HUES64 (cell line): ENCODE data around the gene C4B.
"Not testable (repeated sequence)": the region's sequence is repeated elsewhere in the genome, so short reads cannot be mapped to it uniquely, and the experiment has no call there.

ENCODE experiments used
- H3K27ac ChIP-seq: 2 replicates; pipeline ENCODE4 v1.7.0; 2013; ENCODE audit warnings: low read depth, low read length, inconsistent platforms
- H3K27me3 ChIP-seq: 2 replicates; pipeline ENCODE4 v1.6.1; 2013; ENCODE audit warnings: mild to moderate bottlenecking, low read length; ENCODE audit not compliant: insufficient read depth
- H3K36me3 ChIP-seq: 2 replicates; pipeline ENCODE4 v1.6.1; 2013; ENCODE audit warnings: mild to moderate bottlenecking, low read length; ENCODE audit not compliant: insufficient read depth
- H3K4me1 ChIP-seq: 2 replicates; pipeline ENCODE4 v1.6.1; 2013; ENCODE audit warnings: mild to moderate bottlenecking, low read length, moderate library complexity; ENCODE audit not compliant: insufficient read depth
- H3K4me3 ChIP-seq: 2 replicates; pipeline ENCODE4 v1.5.1; 2013; ENCODE audit warnings: mild to moderate bottlenecking, low read length, moderate library complexity
- H3K9ac ChIP-seq: 2 replicates; pipeline ENCODE4 v1.6.1; 2013; ENCODE audit warnings: mild to moderate bottlenecking, low read depth, low read length
- H3K9me3 ChIP-seq: 2 replicates; pipeline ENCODE4 v1.6.1; 2013; ENCODE audit warnings: low read depth, low read length; ENCODE audit not compliant: insufficient read depth
- WGBS: fragments of 150-250, 120-280 bp; methylation state at CpG from one replicate; pipeline ENCODE4 v1.1.7; 2013; ENCODE audit warnings: missing lambda C conversion rate; 5-methylcytosine and 5-hydroxymethylcytosine counted together

C4B gene

DNA sequence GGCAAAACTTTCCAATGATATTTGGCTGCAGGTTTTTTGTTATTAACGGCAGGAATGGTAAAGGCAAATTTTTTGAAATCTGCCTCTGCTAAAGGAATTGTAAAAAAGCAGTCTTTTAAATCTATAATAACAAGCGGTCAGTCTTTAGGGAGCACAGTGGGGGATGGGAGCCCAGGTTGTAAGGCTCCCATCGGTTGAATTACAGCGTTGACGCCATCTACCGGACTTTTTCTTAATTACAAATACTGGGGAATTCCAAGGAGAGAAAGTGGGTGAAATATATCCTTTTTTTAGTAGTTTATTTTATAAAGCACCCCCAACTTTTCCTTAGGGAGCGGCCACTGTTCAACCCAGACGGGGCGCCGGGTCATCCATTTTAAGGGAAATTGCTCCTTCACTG lies 25.2 kb upstream of the C4B start:
- H3K36me3 ChIP-seq, H3K9ac ChIP-seq, H3K4me3 ChIP-seq, H3K27me3 ChIP-seq, H3K27ac ChIP-seq, H3K4me1 ChIP-seq, H3K9me3 ChIP-seq: not testable (repeated sequence)
- no CpG with 5 or more reads among the region's 10 CpGs for WGBS

DNA sequence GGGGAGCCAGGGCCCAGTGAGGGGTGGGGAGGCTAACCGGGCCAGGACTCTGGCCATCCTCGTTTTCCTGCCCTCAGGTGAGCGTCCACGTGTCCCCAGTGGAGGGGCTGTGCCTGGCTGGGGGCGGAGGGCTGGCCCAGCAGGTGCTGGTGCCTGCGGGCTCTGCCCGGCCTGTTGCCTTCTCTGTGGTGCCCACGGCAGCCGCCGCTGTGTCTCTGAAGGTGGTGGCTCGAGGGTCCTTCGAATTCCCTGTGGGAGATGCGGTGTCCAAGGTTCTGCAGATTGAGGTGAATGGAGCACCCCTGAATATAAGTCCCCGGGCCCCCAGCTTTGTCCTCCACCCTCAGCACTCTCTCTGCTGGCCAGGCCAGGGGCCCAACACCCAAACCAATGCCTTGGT lies 20.2 kb upstream of the C4B start:
- not testable (repeated sequence) for H3K4me3 ChIP-seq, H3K36me3 ChIP-seq, H3K9me3 ChIP-seq, H3K9ac ChIP-seq, H3K27me3 ChIP-seq, H3K4me1 ChIP-seq, H3K27ac ChIP-seq
- 89% methylated on average over 6 of the region's 14 CpGs for WGBS

DNA sequence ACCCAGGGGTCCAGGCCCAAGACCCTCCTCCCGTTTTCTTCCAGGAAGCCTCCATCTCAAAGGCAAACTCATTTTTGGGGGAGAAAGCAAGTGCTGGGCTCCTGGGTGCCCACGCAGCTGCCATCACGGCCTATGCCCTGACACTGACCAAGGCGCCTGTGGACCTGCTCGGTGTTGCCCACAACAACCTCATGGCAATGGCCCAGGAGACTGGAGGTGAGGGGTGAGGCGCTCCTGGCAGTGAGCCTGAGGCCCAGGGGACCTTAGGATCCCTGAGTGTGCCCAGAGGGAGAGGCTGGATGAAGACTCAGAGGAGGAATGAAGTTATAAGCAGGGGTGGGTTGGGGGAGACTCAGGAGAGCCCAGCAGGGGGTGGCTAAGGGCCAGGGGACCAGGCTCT lies 18.2 kb upstream of the C4B start:
- not testable (repeated sequence) for H3K27ac ChIP-seq, H3K4me3 ChIP-seq, H3K4me1 ChIP-seq, H3K27me3 ChIP-seq, H3K36me3 ChIP-seq, H3K9me3 ChIP-seq, H3K9ac ChIP-seq
- 97% methylated on average over 5 of the region's 6 CpGs for WGBS

DNA sequence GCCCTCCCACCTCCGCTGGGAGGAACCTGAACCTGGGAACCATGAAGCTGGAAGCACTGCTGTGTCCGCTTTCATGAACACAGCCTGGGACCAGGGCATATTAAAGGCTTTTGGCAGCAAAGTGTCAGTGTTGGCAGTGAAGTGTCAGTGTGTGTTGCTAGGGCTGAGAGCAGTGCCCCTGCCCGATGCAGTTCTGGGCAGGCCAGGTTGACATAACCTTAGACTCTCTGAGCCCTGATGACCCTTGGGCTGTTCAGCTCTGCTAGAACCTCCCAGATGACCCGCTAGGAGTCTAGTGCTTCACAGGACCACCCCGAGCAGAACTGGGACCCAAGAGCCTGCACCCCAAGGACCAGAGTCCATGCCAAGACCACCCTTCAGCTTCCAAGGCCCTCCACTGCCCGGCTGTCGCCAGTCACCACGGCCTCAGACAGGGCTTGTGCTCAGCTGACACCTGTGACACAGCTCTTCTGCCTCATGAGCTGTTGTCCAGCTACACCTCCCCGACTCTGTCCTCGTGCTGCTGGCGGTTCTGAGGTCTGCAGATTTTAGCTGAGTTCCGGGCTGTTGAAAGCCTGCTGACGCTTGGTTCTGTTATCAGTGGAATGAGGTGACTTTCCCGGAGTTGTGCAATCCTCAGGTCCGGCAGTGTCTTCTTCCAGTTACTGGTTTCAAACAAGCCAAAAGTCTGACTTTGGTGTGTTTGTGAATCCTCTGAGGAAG lies 11.9 kb upstream of the C4B start:
- not testable (repeated sequence) for H3K4me1 ChIP-seq, H3K27me3 ChIP-seq, H3K36me3 ChIP-seq, H3K27ac ChIP-seq, H3K4me3 ChIP-seq, H3K9me3 ChIP-seq, H3K9ac ChIP-seq
- no CpG with 5 or more reads among the region's 15 CpGs for WGBS

DNA sequence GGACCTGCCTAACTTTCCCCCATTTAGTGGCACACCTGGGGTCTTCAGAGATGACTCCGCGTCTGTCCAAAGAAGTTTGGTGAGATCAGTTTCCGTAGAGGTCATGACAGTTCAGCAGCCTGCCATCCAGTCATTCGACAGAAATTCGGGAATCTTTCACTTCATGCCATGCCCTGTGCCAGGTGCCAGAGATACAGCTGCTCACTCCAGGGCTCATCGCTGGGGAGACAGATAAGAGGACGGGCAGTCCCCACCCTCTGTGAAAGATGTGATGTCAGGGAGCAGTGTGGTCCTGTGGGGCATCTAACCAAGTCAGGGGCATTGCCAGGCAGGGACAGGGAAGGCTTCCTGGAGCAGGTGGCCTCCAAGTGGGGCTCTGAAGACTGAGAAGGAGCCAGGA lies 11.3 kb upstream of the C4B start:
- no CpG with 5 or more reads among the region's 7 CpGs for WGBS
- not testable (repeated sequence) for H3K9ac ChIP-seq, H3K27ac ChIP-seq

DNA sequence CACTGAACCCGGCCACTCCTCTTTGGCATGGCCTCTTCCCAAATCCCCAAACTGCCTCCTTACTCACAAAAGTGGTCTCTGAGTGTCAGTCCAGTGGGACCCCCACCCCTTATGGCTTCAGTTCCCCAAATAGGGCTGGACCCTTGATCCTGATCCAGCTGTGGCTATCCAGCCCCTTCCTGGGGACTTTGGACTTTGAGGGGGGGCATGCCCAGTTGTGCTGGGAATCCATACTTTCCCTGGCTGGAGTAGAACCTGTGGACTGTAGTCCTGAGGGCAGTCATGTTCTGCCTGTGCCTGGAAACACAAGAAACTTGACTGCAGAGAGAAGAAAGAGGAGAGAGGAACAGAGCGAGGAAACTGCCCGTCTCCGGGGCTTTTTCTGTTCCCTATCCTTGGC lies 10.2 kb upstream of the C4B start:
- H3K27ac ChIP-seq, H3K27me3 ChIP-seq: not testable (repeated sequence)
- WGBS, result 93% methylated on average over 4 of the region's 4 CpGs

More for the DNA sequence above, 11.3 kb upstream of the C4B start:
- not testable (repeated sequence) for H3K4me3 ChIP-seq, H3K36me3 ChIP-seq, H3K27me3 ChIP-seq, H3K9me3 ChIP-seq, H3K4me1 ChIP-seq

DNA sequence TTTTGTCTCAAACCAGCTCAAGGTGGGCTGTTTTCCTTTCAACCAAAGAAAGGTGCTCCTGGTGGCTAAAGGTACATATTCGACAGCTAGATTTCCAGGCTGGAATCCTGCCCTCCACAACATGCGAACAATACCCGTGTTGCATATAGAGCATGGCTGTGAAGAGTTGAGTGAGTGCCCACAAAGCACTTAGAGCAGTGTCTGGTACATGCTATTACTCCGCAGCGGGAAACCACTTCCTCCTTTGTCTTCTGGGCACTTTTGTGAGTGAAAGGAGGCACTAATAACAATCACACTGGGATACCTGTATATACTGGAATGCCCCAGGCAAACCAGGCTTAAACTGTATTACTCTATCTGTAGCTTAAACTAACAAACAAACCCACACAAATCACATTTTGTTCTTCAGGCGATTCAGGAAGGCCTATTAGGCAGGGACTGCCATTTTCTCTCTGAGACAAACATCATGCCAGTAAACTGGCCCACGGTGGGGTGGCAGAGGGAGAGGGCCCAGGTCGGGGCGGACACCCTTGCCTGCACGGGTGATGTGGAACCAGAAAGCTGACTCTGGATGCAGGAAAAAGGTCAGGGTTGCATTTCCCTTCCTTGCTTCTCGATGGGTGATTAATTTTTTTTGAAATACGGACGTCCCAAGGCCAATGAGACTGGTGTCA lies 9.6 kb upstream of the C4B start:
- WGBS, result 89% methylated on average over 8 of the region's 13 CpGs
- H3K27ac ChIP-seq, H3K4me1 ChIP-seq, H3K36me3 ChIP-seq, H3K4me3 ChIP-seq, H3K9ac ChIP-seq, H3K27me3 ChIP-seq, H3K9me3 ChIP-seq: not testable (repeated sequence)

More for the DNA sequence above, 10.2 kb upstream of the C4B start:
- not testable (repeated sequence) for H3K4me1 ChIP-seq, H3K36me3 ChIP-seq, H3K9me3 ChIP-seq, H3K4me3 ChIP-seq, H3K9ac ChIP-seq

DNA sequence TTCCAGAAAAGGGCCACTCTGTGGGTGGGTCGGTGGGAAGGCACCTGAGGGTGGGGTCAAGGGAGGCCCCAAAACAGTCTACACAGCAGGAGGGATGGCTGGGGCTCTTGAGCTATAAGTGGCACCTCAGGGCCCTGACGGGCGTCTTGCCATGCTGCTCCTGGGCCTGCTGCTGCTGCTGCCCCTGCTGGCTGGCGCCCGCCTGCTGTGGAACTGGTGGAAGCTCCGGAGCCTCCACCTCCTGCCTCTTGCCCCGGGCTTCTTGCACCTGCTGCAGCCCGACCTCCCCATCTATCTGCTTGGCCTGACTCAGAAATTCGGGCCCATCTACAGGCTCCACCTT lies 9.1 kb upstream of the C4B start:
- H3K36me3 ChIP-seq, H3K4me3 ChIP-seq, H3K27ac ChIP-seq, H3K9ac ChIP-seq, H3K9me3 ChIP-seq, H3K4me1 ChIP-seq, H3K27me3 ChIP-seq: not testable (repeated sequence)
- 90% methylated on average over 6 of the region's 9 CpGs for whole genome bisulfite sequencing

DNA sequence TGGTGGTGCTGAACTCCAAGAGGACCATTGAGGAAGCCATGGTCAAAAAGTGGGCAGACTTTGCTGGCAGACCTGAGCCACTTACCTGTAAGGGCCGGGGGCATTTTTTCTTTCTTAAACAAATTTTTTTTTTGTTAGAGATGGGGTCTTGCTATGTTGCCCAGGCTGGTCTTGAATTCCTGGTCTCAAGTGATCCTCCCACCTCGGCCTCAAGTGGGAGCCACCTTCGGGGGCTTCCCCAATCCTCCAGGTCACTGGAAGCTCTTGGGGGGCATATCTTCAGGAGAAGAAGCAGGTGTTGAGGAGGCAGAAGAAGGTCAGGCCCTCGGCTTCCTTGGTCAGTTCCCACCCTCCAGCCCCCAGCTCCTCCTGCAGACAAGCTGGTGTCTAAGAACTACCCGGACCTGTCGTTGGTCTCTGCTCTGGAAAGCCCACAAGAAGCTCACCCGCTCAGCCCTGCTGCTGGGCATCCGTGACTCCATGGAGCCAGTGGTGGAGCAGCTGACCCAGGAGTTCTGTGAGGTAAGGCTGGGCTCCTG lies 8.5 kb upstream of the C4B start:
- H3K9me3 ChIP-seq, H3K27me3 ChIP-seq, H3K9ac ChIP-seq, H3K36me3 ChIP-seq, H3K4me1 ChIP-seq, H3K27ac ChIP-seq, H3K4me3 ChIP-seq: not testable (repeated sequence)
- 93% methylated on average over 6 of the region's 8 CpGs for WGBS

DNA sequence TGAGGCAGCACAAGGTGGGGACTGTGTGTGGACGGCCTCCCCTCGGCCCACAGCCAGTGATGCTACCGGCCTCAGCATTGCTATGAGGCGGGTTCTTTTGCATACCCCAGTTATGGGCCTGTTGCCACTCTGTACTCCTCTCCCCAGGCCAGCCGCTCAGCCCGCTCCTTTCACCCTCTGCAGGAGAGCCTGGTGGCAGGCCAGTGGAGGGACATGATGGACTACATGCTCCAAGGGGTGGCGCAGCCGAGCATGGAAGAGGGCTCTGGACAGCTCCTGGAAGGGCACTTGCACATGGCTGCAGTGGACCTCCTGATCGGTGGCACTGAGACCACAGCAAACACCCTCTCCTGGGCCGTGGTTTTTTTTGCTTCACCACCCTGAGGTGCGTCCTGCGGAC lies 7.5 kb upstream of the C4B start:
- H3K36me3 ChIP-seq, H3K4me1 ChIP-seq, H3K4me3 ChIP-seq, H3K9me3 ChIP-seq, H3K9ac ChIP-seq, H3K27me3 ChIP-seq, H3K27ac ChIP-seq: not testable (repeated sequence)
- 88% methylated on average over 11 of the region's 12 CpGs for whole genome bisulfite sequencing

DNA sequence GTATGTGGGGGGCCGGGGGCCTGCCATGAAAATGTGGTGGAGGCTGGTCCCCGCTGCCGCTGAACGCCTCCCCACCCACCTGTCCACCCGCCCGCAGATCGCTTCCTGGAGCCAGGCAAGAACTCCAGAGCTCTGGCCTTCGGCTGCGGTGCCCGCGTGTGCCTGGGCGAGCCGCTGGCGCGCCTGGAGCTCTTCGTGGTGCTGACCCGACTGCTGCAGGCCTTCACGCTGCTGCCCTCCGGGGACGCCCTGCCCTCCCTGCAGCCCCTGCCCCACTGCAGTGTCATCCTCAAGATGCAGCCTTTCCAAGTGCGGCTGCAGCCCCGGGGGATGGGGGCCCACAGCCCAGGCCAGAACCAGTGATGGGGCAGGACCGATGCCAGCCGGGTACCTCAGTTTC lies 6.6 kb upstream of the C4B start:
- not testable (repeated sequence) for H3K9me3 ChIP-seq, H3K4me3 ChIP-seq, H3K27me3 ChIP-seq, H3K9ac ChIP-seq, H3K27ac ChIP-seq, H3K4me1 ChIP-seq, H3K36me3 ChIP-seq
- WGBS, result no CpG with 5 or more reads among the region's 24 CpGs

DNA sequence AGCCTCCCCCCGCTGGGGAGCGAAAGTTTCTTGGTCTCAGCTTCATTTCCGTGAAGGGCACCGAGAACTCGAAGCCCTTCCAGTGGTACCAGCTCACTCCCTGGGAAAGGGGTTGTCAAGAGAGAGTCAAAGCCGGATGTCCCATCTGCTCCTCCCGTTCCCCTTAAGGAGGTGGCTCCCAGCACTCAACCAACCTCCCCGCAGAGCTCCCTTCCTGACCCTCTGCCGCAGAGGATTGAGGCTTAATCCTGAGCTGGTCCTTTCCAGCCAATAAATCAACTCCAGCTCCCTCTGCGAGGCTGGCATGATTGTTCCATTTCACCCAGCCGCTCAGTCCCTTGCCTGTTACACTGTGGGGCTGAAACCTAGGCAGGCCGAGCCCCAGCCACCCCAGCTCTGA lies 6.0 kb upstream of the C4B start:
- not testable (repeated sequence) for H3K27ac ChIP-seq, H3K27me3 ChIP-seq, H3K4me1 ChIP-seq, H3K4me3 ChIP-seq, H3K9ac ChIP-seq, H3K36me3 ChIP-seq, H3K9me3 ChIP-seq
- 80% methylated on average over 6 of the region's 12 CpGs for WGBS
